Body of pancreas (tissue), 4 donors: Measurements from ENCODE around the gene FOSL1.

Experiments used
- CTCF ChIP-seq, 7 experiments: fragments of 450-650 bp in 4 of 7; fragments of 200-600 bp in 3 of 7; sonication (generic) in 3 of 7; IDR thresholded peaks; one replicate each; pipeline ENCODE4 v1.5.1; 2016 to 2019; ENCODE audit warnings: antibody characterized with exemption in 7 of 7
- POLR2A ChIP-seq, 3 donors: fragments of 450-650 bp; IDR thresholded peaks; one replicate each; pipeline ENCODE4 v1.6.1; 2016; ENCODE audit warnings: antibody characterized with exemption in 3 of 3, mild to moderate bottlenecking in 2 of 3

- TF ChIP-seq CTCF (IDR thresholded peaks at IDR 0.05) = no peak
- no peak for TF ChIP-seq POLR2A (IDR thresholded peaks at IDR 0.05)
Observed at GRCh38 chr11:65945941-65946558, 45.9 kb upstream of the FOSL1 start.
